Activated naive CD8-positive, alpha-beta T cell (primary cell): ENCODE results near the gene MROH7.
"Not testable (repeated sequence)": the region's sequence is repeated elsewhere in the genome, so short reads cannot be mapped to it uniquely, and the experiment has no call there.

ENCODE experiments used
- H3K27ac Mint-ChIP-seq: one replicate; pipeline ENCODE4 v1.8.0; 2021; ENCODE audit warnings: mixed read lengths
- H3K27me3 Mint-ChIP-seq: one replicate; pipeline ENCODE4 v1.8.0; 2021; ENCODE audit warnings: mixed read lengths
- H3K36me3 Mint-ChIP-seq: one replicate; pipeline ENCODE4 v1.8.0; 2021; ENCODE audit warnings: mixed read lengths
- H3K4me1 Mint-ChIP-seq: one replicate; pipeline ENCODE4 v1.8.0; 2021; ENCODE audit warnings: low read depth, mixed read lengths
- H3K4me3 Mint-ChIP-seq: one replicate; pipeline ENCODE4 v1.8.0; 2021; ENCODE audit warnings: mild to moderate bottlenecking, mixed read lengths
- H3K9me3 Mint-ChIP-seq: one replicate; pipeline ENCODE4 v1.8.0; 2021; ENCODE audit warnings: low read depth, mixed read lengths

The MROH7 gene

GRCh38 chr1:54624466-54625464, 16.8 kb upstream of the MROH7 start:
- Mint-ChIP-seq H3K27me3 (peaks cover 2% of the 10 kb centered on the region), H3K4me1 (no peaks in the 10 kb centered on the region), H3K27ac (no peak overlapping the region)

GRCh38 chr1:54627196-54627595, 14.4 kb upstream of the MROH7 start:
- Mint-ChIP-seq H3K9me3 (no peaks in the 10 kb centered on the region), H3K4me1 (no peaks in the 10 kb centered on the region), H3K36me3 (no peaks in the 10 kb centered on the region), H3K27ac (no peak overlapping the region), H3K27me3 (no peaks in the 10 kb centered on the region), H3K4me3 (no peak overlapping the region)

More at GRCh38 chr1:54624466-54625464, 16.8 kb upstream of the MROH7 start:
- no peaks in the 10 kb centered on the region for H3K9me3 Mint-ChIP-seq
- H3K4me3 Mint-ChIP-seq = no peak overlapping the region
- H3K36me3 Mint-ChIP-seq = no peaks in the 10 kb centered on the region

- H3K9me3 Mint-ChIP-seq, H3K27me3 Mint-ChIP-seq, H3K4me1 Mint-ChIP-seq, H3K4me3 Mint-ChIP-seq, H3K36me3 Mint-ChIP-seq, H3K27ac Mint-ChIP-seq: not testable (repeated sequence)
Observed at GRCh38 chr1:54635804-54636203, 5.8 kb upstream of the MROH7 start.

- H3K4me3 Mint-ChIP-seq, H3K27ac Mint-ChIP-seq, H3K36me3 Mint-ChIP-seq, H3K9me3 Mint-ChIP-seq, H3K4me1 Mint-ChIP-seq, H3K27me3 Mint-ChIP-seq: not testable (repeated sequence)
Observed at GRCh38 chr1:54636461-54637446, 4.8 kb upstream of the MROH7 start.

GRCh38 chr1:54640361-54640760, 1.2 kb upstream of the MROH7 start:
- Mint-ChIP-seq H3K27ac (no peak overlapping the region), H3K4me3 (no peak overlapping the region), H3K9me3 (peaks cover 6% of the 10 kb centered on the region), H3K27me3 (peaks cover 1% of the 10 kb centered on the region), H3K4me1 (no peaks in the 10 kb centered on the region), H3K36me3 (no peaks in the 10 kb centered on the region)

GRCh38 chr1:54643736-54644135, 2.1 kb downstream of the MROH7 start:
- H3K4me1 Mint-ChIP-seq = no peaks in the 10 kb centered on the region
- peaks cover 6% of the 10 kb centered on the region for H3K9me3 Mint-ChIP-seq
- no peaks in the 10 kb centered on the region for H3K36me3 Mint-ChIP-seq
- no peak overlapping the region for H3K4me3 Mint-ChIP-seq
- H3K27me3 Mint-ChIP-seq = peaks cover 3% of the 10 kb centered on the region
- H3K27ac Mint-ChIP-seq = no peak overlapping the region

- Mint-ChIP-seq H3K4me3 (no peak overlapping the region), H3K27me3 (peaks cover 3% of the 10 kb centered on the region), H3K4me1 (no peaks in the 10 kb centered on the region), H3K9me3 (peaks cover 6% of the 10 kb centered on the region), H3K36me3 (no peaks in the 10 kb centered on the region), H3K27ac (no peak overlapping the region)
Observed at GRCh38 chr1:54645806-54646676, 4.5 kb downstream of the MROH7 start.

GRCh38 chr1:54649130-54649898, 7.7 kb downstream of the MROH7 start:
- Mint-ChIP-seq H3K27ac (no peak overlapping the region), H3K36me3 (no peaks in the 10 kb centered on the region), H3K27me3 (peaks cover 4% of the 10 kb centered on the region), H3K9me3 (no peaks in the 10 kb centered on the region), H3K4me3 (no peak overlapping the region), H3K4me1 (no peaks in the 10 kb centered on the region)

GRCh38 chr1:54649921-54650320, 8.3 kb downstream of the MROH7 start:
- no peaks in the 10 kb centered on the region for H3K9me3 Mint-ChIP-seq
- no peaks in the 10 kb centered on the region for H3K36me3 Mint-ChIP-seq
- H3K27ac Mint-ChIP-seq = no peak overlapping the region
- no peak overlapping the region for H3K4me3 Mint-ChIP-seq
- H3K4me1 Mint-ChIP-seq = no peaks in the 10 kb centered on the region
- peaks cover 4% of the 10 kb centered on the region for H3K27me3 Mint-ChIP-seq

- Mint-ChIP-seq H3K27me3 (peaks cover 4% of the 10 kb centered on the region), H3K36me3 (no peaks in the 10 kb centered on the region), H3K27ac (no peak overlapping the region), H3K4me3 (no peak overlapping the region), H3K4me1 (no peaks in the 10 kb centered on the region), H3K9me3 (no peaks in the 10 kb centered on the region)
Observed at GRCh38 chr1:54650417-54650816, 8.8 kb downstream of the MROH7 start.

- Mint-ChIP-seq H3K27me3 (peaks cover 4% of the 10 kb centered on the region), H3K4me3 (no peak overlapping the region), H3K27ac (no peak overlapping the region), H3K9me3 (no peaks in the 10 kb centered on the region), H3K36me3 (no peaks in the 10 kb centered on the region), H3K4me1 (no peaks in the 10 kb centered on the region)
Observed at GRCh38 chr1:54651608-54652007, 10.0 kb downstream of the MROH7 start.

- no peaks in the 10 kb centered on the region for H3K36me3 Mint-ChIP-seq
- H3K27me3 Mint-ChIP-seq = peaks cover 4% of the 10 kb centered on the region
- H3K4me3 Mint-ChIP-seq = no peak overlapping the region
- no peaks in the 10 kb centered on the region for H3K4me1 Mint-ChIP-seq
- H3K9me3 Mint-ChIP-seq = no peaks in the 10 kb centered on the region
- H3K27ac Mint-ChIP-seq = no peak overlapping the region
Observed at GRCh38 chr1:54652168-54652567, 10.6 kb downstream of the MROH7 start.

- no peak overlapping the region for H3K4me3 Mint-ChIP-seq
- no peaks in the 10 kb centered on the region for H3K9me3 Mint-ChIP-seq
- H3K4me1 Mint-ChIP-seq = no peaks in the 10 kb centered on the region
- H3K27ac Mint-ChIP-seq = no peak overlapping the region
- H3K36me3 Mint-ChIP-seq = no peaks in the 10 kb centered on the region
- peaks cover 4% of the 10 kb centered on the region for H3K27me3 Mint-ChIP-seq
Observed at GRCh38 chr1:54653036-54653435, 11.4 kb downstream of the MROH7 start.
